ENCODE data around the gene CILP2.

CILP2 gene

GRCh38 chr19:19563348-19563848 is 25.3 kb downstream of the CILP2 start:
- DNase-seq (ENCODE audit: low read depth) = no peak

GRCh38 chr19:19566306-19566705 is 28.2 kb downstream of the CILP2 start:
- DNase-seq (ENCODE audit: low read depth) = no peak

- DNase-seq (ENCODE audit: low read depth) = no peak
Observed at GRCh38 chr19:19567391-19567790, 29.3 kb downstream of the CILP2 start.

- DNase-seq (ENCODE audit: low read depth) = no peak
Observed at GRCh38 chr19:19568802-19569756, 31.0 kb downstream of the CILP2 start.

GRCh38 chr19:19570571-19570970 is 32.5 kb downstream of the CILP2 start:
- no peak for DNase-seq (ENCODE audit: low read depth)

GRCh38 chr19:19571071-19571786 is 33.2 kb downstream of the CILP2 start:
- no peak for DNase-seq (ENCODE audit: low read depth)

GRCh38 chr19:19575411-19575810 is 37.3 kb downstream of the CILP2 start:
- DNase-seq (ENCODE audit: low read depth) = no peak

GRCh38 chr19:19578252-19578651 is 40.2 kb downstream of the CILP2 start:
- DNase-seq (ENCODE audit: low read depth) = no peak

GRCh38 chr19:19579533-19580361 is 41.7 kb downstream of the CILP2 start:
- no peak for DNase-seq (ENCODE audit: low read depth)

- DNase-seq (ENCODE audit: low read depth) = no peak
Observed at GRCh38 chr19:19580418-19580817, 42.4 kb downstream of the CILP2 start.

- DNase-seq (ENCODE audit: low read depth) = no peak
Observed at GRCh38 chr19:19581391-19581790, 43.3 kb downstream of the CILP2 start.

- DNase-seq (ENCODE audit: low read depth) = no peak
Observed at GRCh38 chr19:19582471-19582870, 44.4 kb downstream of the CILP2 start.

GRCh38 chr19:19584356-19584755 is 46.3 kb downstream of the CILP2 start:
- no peak for DNase-seq (ENCODE audit: low read depth)

GRCh38 chr19:19587771-19588170 is 49.7 kb downstream of the CILP2 start:
- DNase-seq (ENCODE audit: low read depth) = no peak

- DNase-seq (ENCODE audit: low read depth) = no peak
Observed at GRCh38 chr19:19588546-19588945, 50.5 kb downstream of the CILP2 start.

GRCh38 chr19:19591133-19591825 is 53.2 kb downstream of the CILP2 start:
- DNase-seq (ENCODE audit: low read depth) = no peak

GRCh38 chr19:19592690-19593089 is 54.6 kb downstream of the CILP2 start:
- no peak for DNase-seq (ENCODE audit: low read depth)

GRCh38 chr19:19594381-19594780 is 56.3 kb downstream of the CILP2 start:
- DNase-seq (ENCODE audit: low read depth) = no peak

- DNase-seq (ENCODE audit: low read depth) = no peak
Observed at GRCh38 chr19:19595171-19595701, 57.2 kb downstream of the CILP2 start.
